ENCODE results near the gene DIAPH3.

Gene DIAPH3

GRCh38 chr13:59701261-59701660 lies 462.5 kb downstream of the DIAPH3 start:
- no peak for DNase-seq

- no peak for DNase-seq
Observed at GRCh38 chr13:59700281-59700680, 463.4 kb downstream of the DIAPH3 start.

GRCh38 chr13:59696271-59696670 lies 467.5 kb downstream of the DIAPH3 start:
- DNase-seq, result no peak

- DNase-seq, result no peak
Observed at GRCh38 chr13:59691501-59692066, 472.1 kb downstream of the DIAPH3 start.

DNA sequence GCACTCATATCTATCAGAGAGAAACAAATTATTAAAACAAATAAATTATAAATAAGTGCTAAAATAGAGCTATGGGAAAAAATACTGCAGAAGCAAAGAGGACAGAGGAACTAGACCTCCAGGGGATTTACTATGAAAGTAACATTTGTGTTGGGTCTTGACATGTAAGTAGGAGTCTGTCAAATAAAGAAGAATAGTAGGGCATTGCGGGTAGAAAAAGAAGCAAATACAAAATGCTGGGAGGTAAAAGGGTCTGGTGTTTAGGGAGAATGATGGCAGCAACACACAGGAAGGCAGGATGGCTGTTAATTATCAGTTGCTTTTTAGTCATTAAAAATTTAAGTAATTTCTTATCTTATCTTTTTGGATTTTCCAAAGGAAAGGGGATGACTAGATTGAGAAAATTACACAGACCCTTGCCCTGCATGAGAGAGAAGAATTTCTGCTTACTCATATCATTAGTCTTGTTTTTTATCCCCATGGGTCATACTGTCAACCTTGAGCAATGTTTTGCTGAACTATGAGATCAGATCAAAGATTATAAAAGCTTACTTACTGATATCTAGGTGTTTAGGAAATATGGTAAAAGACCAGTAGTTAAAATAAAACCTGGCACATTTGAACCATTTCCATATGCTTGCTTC lies 472.7 kb downstream of the DIAPH3 start:
- DNase-seq, result no peak

GRCh38 chr13:59689057-59689456 lies 474.7 kb downstream of the DIAPH3 start:
- DNase-seq, result no peak

- no peak for DNase-seq
Observed at GRCh38 chr13:59686798-59687394, 476.8 kb downstream of the DIAPH3 start.

GRCh38 chr13:59684105-59684504 lies 479.6 kb downstream of the DIAPH3 start:
- no peak for DNase-seq

- no peak for DNase-seq
Observed at GRCh38 chr13:59681636-59682311, 482.0 kb downstream of the DIAPH3 start.

DNA sequence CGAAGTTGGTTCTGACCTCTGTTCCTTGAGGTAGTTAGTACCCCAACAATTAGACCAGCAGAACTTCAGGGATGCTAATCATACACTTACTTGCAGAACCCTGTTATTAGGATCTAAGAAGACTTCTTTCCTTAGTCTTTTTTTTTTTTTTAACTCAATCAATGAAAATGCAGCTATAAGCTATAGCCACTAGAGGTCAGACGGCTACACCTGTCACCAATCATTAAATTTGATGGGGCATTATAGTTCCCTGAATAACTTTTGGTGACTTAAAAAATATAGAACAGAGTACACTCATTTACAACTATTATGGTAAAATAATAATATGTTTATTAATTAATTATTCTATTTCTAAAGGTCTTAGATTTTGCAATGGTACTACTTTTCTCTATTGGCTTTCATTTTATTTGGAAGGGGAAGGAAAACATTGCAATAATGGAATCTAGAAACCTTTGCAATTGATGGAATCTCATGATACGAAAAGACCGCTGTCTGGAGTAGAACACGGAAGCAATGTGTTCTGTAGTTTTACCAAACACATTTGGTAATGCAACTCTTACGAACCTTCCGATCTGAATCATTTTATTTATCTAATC lies 483.2 kb downstream of the DIAPH3 start:
- DNase-seq, result no peak

GRCh38 chr13:59679254-59679653 lies 484.5 kb downstream of the DIAPH3 start:
- no peak for DNase-seq

- no peak for DNase-seq
Observed at GRCh38 chr13:59677966-59678814, 485.5 kb downstream of the DIAPH3 start.

- DNase-seq, result no peak
Observed at GRCh38 chr13:59677430-59677829, 486.3 kb downstream of the DIAPH3 start.

- no peak for DNase-seq
Observed at GRCh38 chr13:59674616-59675015, 489.1 kb downstream of the DIAPH3 start.

- DNase-seq, result no peak
Observed at GRCh38 chr13:59673286-59673685, 490.4 kb downstream of the DIAPH3 start.

GRCh38 chr13:59672445-59672844 lies 491.3 kb downstream of the DIAPH3 start:
- DNase-seq, result no peak

DNA sequence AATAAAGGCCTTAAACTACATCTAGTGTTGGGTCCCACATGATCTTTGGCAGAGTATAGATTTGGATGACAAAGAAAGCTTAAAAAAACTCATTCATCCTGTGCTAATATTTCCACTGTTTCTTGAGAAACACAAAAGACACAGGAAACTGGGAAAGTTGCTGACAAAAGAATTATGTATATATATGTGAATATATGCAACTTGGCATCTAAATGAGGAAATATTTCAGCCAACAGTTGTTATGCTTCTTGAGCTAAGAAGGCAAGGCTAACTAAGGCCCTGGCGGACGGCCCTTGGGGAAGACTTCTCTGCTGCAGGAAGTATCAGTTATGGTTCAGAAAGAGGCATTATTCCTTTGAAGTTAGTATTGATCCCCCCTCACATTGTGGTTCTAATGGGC lies 491.8 kb downstream of the DIAPH3 start:
- no peak for DNase-seq

DNA sequence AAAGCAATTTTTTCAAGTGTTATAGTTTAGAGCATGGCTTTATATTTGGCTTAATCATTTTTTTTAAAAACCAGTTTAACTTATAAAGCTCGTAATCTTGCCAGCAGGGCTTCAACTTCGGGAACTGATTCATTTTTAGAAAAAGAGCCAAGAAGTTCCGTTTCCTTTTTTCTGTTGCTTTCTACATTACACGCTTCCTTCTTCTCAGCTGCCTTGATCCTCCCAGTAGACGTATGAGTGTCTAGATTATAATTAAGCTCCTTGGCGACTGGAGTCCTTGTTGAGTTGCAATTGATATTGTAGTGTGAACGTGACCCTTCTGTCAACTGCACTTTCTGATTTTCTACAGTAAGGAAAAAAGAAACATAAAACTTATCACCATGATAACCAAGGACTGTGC lies 497.2 kb downstream of the DIAPH3 start:
- DNase-seq, result no peak

DNA sequence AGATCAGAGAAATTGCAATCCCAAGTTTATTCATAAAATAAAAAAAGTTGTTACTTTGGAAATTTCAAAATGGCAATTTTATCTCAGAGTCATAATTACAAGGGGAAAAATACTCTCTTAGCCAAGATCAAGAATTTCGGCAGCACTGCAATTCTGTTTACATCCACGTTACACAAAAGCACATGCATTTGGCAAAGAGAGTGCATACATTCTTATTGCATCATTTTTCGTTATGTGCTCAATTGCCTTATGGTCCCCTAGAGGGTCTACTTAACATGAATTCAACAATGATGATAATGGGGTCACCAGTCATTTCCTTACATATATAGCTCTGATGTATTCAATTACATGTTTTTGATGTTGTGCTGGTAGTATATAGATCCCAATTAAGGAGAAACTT lies 498.0 kb downstream of the DIAPH3 start:
- DNase-seq, result no peak

DNA sequence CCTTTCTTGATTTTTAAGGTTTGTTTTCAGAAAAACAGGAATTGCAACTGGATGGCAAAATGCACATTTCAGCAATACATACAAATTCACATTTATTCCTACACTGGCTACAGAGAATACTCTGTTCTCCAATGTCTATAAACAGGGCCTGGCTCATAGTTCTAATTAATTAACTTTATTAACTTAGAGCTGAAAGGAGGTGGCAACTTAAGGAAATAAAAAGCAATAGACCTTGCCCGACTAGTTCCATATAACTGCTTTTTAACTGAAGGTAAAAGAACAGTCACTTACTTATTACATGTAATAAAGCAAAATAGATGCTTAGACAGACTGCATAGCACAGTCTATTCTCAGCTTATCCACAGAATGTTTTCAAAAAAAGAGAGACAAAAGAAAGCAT lies 498.5 kb downstream of the DIAPH3 start:
- DNase-seq, result no peak

DNA sequence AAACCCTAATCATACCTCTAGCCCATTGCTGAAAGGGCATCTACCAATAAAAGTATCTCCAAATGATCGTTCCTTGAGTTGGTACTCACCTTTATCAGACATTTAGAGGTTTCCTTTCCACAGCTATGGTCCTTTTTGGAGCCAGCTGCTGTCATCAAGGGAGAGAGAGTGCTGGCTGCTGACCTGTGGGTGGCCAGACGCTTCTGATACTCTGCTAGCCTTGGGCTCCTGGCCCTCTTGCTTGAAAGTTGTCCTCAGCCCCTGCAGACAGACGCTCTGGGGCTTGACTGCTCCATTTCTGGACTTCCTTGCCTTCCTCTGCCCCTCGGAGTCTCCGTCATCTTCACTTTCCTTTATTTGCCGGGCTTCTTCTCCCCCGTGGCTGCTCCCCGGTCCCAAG lies 499.1 kb downstream of the DIAPH3 start:
- no peak for DNase-seq

DNA sequence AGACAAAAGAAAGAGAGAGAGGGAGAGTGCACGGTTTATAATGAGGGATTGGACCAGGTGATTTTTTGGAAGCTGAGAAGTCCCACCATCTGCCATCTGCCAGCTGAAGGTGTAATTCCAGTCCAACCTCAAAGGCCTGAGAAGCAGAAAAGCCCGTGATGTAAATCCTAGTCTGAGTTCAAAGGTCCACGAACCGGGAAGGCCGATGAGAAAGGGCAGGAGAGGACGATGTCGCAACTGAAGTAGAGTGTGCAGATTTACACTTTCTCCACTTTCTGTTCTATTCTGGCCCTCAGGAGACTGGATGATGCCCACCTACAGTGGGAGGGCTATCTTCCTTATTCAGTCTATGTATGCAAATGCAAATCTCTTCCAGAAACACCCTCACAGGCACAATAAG lies 500.0 kb downstream of the DIAPH3 start:
- DNase-seq, result no peak

GRCh38 chr13:59660582-59660981 lies 503.1 kb downstream of the DIAPH3 start:
- DNase-seq, result no peak
